Dedifferentiated amniotic fluid mesenchymal stem cell (primary cell): ENCODE data around the gene CT55.
"Not testable (repeated sequence)": the region's sequence is repeated elsewhere in the genome, so short reads cannot be mapped to it uniquely, and the experiment has no call there.

ENCODE experiments used
- DNase-seq: peaks from one replicate; pipeline ENCODE4 v3.0.0-alpha.2; 2016; ENCODE audit errors: extremely low spot score

Gene CT55

GRCh38 chrX:135170877-135171519 lies at the start of gene CT55:
Gene CT55 (minus strand): TSS chrX:135171398. CDS start chrX:135171171, 227 bp downstream.
- no peak for DNase-seq

- no peak for DNase-seq
These were observed 42.1 kb upstream of the CT55 start for GRCh38 chrX:135213200-135213844.

GRCh38 chrX:135206427-135206826 lies 35.2 kb upstream of the CT55 start:
- not testable (repeated sequence) for DNase-seq

GRCh38 chrX:135200297-135200696 lies 29.1 kb upstream of the CT55 start:
- no peak for DNase-seq

- no peak for DNase-seq
These were observed 23.5 kb upstream of the CT55 start for GRCh38 chrX:135194684-135195083.

GRCh38 chrX:135193740-135194139 lies 22.5 kb upstream of the CT55 start:
- DNase-seq = no peak

- DNase-seq = no peak
These were observed 20.6 kb upstream of the CT55 start for GRCh38 chrX:135191838-135192237.

GRCh38 chrX:135185795-135186443 lies 14.7 kb upstream of the CT55 start:
- no peak for DNase-seq

- no peak for DNase-seq
These were observed 7.4 kb upstream of the CT55 start for GRCh38 chrX:135178636-135179035.

GRCh38 chrX:135170468-135170867 lies 730 bp downstream of the CT55 start:
- DNase-seq = no peak

- DNase-seq = not testable (repeated sequence)
These were observed 1.7 kb downstream of the CT55 start for GRCh38 chrX:135169534-135169933.

GRCh38 chrX:135168486-135168885 lies 2.7 kb downstream of the CT55 start:
- DNase-seq = no peak

GRCh38 chrX:135154688-135155087 lies 16.5 kb downstream of the CT55 start:
- not testable (repeated sequence) for DNase-seq

- not testable (repeated sequence) for DNase-seq
These were observed 45.1 kb downstream of the CT55 start for GRCh38 chrX:135126145-135126544.

- DNase-seq = not testable (repeated sequence)
These were observed 51.1 kb downstream of the CT55 start, which contains the start of gene ETDB for GRCh38 chrX:135120056-135120576. Gene ETDB (minus strand): TSS chrX:135120526. CDS start chrX:135119261, 1,265 bp downstream.

GRCh38 chrX:135116064-135116463 lies 55.1 kb downstream of the CT55 start:
- not testable (repeated sequence) for DNase-seq

GRCh38 chrX:135114392-135114791 lies 56.8 kb downstream of the CT55 start:
- DNase-seq = no peak

GRCh38 chrX:135112743-135113142 lies 58.5 kb downstream of the CT55 start:
- DNase-seq = no peak

GRCh38 chrX:135112096-135112729 lies 59.0 kb downstream of the CT55 start:
- no peak for DNase-seq

- no peak for DNase-seq
These were observed 61.6 kb downstream of the CT55 start for GRCh38 chrX:135109554-135109953.
